Activated T-helper 9 cell treated with anti-CD3 and anti-CD28 coated beads, Interleukin-2, amount 50 U/mL, for 16 hours (primary cell): Measurements from ENCODE around the gene DGUOK.
A peak's percentile ranks its signal among the peaks of the same experiment; 100 is the strongest.
"Not testable (repeated sequence)": the region's sequence is repeated elsewhere in the genome, so short reads cannot be mapped to it uniquely, and the experiment has no call there.

ENCODE experiments used
- DNase-seq: peaks from one replicate; pipeline ENCODE4 v3.0.0-alpha.2; 2020; ENCODE audit warnings: low read depth

DGUOK gene

DNA sequence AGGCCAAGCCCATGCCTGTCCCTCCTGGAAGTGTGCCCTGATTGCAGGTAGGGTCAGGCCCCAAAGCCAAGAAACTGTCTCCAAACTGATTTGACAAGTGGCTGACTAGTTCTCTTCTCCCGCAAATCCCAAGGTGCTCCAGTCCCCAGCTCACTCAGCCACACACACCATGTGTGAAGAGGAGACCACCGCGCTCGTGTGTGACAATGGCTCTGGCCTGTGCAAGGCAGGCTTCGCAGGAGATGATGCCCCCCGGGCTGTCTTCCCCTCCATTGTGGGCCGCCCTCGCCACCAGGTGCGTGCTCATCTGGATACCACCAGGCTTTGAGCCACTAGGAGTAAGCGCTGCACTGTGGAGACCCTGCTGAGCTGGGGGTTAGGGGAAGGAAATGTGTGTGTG is 25.5 kb upstream of the DGUOK start:
- no peak for DNase-seq

DNA sequence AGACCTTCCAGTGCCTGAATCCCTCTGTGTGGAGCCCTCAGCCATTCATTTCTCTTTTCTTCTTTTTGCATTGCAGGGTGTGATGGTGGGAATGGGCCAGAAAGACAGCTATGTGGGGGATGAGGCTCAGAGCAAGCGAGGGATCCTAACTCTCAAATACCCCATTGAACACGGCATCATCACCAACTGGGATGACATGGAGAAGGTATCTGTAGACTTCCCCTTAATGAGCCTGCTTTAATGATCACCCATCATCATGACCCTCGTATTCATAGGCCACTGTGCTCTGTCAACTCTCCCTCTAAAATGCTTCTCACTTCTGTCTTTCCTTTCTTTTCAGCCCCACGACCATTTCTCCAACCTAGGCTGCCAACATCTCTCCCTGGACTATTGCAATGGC is 24.4 kb upstream of the DGUOK start:
- no peak for DNase-seq

DNA sequence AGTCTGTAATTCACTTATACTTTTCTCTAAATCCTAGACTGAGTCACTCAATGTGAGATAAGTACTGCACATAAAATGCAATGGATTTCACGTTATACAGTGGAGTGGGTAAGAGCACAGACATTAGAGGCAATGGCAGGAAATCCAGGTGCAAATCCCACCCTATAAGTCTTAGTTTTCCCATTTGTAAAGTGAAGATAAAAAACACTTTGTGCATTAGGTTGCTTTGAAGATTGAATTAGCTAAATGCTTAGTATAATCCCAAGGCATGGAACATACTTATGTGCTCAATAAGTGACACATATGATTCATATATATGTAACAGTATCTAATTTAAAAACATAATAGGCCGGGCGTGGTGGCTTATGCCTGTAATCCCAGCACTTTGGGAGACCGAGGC is 23.4 kb upstream of the DGUOK start:
- no peak for DNase-seq

DNA sequence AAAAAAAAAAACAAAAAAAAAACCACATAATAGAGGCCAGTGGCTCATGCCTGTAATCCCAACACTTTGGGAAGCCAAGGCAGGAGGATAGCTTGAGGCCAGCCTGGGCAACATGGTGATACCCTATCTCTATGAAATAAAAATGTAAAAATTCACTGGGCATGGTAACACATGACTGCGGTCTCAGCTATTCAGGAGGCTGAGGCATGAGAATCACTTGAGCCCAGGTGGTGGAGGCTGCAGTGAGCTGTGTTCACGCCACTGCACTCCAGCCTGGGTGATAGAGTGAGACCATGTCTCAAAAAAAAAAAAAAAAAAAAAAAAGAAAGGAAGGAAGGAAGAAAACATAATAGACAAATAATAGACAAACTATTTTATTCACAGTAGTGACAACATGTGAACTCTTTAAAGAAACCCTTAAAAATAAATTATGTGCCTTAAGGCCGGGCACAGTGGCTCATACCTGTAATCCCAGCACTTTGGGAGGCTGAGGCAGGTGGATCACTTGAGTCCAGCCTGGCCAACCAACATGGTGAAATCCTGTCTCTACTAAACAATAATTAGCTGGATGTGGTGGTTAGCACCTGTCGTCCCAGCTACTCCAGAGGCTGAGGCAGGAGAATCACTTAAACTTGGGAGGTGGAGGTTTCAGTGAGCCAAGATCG is 22.6 kb upstream of the DGUOK start:
- DNase-seq, result not testable (repeated sequence)

DNA sequence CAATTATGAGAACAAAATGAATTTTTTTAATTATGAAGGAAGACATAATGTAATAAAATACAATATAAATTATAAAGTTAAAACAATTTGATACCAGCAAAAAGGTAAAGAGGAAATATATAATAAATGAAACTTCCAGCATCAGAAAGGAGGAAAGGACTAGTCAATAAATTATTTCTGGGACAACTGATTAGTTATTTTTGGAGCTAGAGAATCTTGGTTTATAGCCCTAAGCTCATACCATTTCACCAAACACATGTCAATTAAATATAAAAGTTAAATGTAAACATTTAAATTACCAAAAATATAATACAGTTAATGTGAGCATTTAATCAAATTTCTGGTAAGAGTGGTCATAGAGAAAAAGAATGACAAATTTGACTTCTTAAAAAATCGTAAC is 21.7 kb upstream of the DGUOK start:
- no peak for DNase-seq

DNA sequence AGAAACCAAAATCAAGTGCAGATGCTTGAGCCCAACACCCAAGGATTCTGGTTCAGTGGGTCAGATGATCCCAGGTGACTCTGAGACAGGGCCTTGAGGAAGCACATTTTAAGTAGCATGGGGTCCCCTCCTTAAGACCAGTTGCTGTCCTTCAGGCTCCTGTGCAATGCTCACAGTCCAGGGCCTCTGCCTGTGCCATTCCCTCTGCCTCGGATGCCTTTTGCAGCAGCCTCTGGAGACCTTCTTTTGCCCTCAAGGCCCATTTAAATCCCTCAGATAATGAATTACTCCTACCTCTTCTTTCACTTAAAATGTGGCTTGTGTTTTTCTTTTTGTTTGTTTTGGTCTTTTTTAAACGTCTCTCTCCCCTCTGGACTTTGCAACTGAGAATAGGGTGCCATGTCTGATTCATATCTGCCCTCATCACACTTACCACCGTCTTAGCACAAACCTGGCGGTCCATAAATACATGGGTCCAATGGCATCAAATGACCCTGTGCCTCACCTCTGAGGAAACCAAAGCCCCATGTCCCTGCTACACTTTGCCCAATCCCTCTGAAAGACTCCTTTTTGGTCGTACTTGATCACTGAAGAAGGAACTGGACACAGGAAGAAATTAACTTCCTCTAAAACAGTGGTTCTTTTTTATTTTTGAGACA is 19.7 kb upstream of the DGUOK start:
- DNase-seq, result no peak

DNA sequence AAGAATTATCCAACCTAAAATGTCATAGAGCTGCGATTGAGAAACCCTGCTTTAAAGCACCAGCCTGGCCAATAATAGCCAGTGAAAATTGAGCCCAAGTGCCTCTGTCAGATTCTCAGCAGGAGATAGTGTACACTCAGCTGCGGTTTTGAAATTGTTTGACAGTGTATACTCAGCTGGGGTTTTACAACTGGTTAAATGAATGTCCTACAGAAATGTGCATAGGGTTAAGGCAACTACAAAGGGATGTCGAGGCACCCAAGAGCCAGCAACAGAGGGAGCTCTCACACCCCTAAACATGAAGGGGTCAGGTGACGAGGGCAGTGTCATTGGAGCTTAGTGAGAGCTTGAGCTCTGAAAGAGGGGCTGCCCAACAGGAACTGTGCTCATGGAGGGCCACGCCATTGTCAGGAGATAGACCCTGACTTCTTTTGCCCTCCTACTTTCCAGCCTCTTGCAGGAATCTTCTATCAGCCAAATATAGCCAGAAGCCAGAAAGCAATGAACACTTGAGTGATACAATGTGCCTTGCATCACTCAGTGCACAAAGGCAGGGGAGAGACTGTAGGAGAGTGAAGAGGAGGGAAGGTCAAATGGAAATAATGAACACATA is 18.7 kb upstream of the DGUOK start:
- DNase-seq, result peak; percentile 17

DNA sequence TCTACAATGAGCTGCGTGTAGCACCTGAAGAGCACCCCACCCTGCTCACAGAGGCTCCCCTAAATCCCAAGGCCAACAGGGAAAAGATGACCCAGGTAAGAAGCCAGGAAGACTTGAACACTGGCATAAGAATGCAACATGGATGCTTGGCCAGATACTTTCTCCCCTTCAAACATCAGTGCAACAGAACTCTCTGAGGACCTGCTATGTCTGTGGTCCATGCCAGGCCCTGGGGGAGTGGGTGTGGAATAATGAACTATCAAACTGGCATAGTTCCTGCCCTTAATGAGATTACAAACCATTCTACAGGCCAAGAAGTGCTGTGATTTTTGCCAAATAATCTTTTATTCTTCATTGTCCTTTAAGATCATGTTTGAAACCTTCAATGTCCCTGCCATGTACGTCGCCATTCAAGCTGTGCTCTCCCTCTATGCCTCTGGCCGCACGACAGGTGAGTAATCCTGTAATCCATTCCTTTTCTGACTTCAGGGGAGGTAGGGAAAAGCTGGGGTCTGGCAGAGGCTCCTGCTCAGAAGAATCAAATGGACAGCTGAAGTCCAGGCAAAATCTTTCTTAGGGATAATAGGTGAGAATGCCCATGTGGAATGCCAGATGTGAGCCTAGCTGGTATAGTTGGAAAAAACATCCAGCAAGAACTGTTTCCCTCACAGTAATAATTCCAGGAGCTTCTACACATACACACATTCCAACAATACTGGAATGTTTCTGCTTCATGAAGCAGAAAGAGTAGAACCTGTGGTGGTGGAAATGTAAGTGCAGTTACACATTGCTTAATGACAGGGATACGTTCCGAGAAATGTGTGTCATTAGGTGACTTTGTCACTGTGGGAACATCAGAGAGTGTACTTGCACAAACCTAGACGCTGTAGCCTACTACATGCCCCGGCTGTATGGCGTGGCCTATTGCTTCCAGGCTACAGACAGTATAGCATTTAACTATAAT is 17.7 kb upstream of the DGUOK start:
- no peak for DNase-seq

DNA sequence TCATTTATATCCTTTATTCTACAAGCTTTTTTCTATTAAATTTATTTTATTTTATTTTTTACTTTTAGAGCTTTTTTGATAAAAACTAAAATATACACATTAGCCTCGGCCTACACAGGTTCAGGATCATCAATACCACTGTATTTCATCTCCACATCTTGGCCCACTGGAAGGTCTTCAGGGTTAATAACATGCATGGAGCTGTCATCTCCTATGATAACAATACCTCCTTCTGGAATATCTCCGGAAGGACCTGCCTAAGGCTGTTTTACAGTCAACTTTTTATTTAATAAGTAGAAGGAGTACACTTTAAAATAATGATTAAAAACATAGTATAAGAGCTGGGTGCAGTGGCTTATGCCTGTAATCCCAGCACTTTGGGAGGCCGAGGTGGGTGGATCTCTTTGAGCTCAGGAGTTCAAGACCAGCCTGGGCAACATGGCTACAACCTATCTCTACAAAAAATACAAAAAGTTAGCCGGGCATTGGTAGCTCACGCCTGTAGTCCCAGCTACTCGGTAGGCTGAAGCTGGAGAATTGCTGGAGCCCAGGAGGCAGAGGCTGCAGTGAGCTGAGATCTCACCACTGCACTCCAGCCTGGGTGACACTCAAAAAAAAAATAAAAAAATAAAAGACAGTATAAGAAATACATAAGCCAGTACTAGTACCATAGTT is 15.7 kb upstream of the DGUOK start:
- no peak for DNase-seq

DNA sequence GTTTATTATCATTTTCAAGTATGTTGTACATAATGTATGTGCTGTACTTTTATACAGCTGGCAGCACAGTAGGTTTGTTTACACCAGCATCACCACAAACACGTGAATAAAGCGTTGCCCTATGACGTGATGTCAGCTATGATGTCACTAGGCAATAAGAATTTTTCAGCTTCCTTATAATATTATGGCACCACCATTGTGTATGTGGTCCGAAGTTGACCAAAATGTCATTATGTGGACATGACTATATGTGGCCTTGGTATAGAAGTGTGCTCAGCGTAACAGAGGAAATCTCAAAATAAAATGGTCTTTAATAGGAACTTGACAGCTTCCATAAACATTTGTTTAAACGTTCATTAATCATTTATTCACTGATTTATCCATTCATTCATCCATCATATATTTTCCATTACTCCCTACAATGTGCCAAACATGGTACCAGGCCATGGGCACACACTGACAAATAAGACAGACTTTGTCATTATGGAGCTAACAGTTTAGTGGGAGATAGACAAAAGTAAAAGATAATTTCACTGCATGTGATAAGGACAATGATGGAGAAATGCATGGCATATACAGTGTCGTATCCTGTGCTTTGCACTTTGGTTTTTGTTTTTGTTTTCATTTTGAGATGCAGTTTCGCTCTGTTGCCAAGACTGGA is 15.0 kb upstream of the DGUOK start:
- no peak for DNase-seq

DNA sequence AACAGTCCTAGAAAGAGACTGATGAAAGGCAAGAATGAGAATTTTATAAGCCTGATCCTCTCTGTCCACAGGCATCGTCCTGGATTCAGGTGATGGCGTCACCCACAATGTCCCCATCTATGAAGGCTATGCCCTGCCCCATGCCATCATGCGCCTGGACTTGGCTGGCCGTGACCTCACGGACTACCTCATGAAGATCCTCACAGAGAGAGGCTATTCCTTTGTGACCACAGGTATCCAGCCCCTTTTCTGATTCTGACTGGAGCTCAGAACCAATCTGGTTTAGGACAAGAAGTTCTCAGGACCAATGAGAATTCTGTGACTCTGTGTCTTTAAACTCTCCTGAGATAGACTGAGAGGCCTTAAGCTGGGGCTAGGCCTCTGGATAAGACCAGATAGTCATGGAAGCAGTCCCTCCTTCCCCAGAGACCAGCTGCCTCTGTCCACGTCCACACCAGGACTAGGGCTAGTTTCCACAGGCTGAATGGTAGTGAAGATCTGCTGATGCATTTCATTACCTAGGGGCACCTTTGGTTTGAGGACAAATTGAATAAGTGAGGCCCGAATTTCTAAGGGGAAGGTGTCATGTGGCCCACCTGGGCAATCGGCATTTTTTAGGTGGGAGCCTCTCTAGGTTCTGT is 13.1 kb upstream of the DGUOK start:
- no peak for DNase-seq

DNA sequence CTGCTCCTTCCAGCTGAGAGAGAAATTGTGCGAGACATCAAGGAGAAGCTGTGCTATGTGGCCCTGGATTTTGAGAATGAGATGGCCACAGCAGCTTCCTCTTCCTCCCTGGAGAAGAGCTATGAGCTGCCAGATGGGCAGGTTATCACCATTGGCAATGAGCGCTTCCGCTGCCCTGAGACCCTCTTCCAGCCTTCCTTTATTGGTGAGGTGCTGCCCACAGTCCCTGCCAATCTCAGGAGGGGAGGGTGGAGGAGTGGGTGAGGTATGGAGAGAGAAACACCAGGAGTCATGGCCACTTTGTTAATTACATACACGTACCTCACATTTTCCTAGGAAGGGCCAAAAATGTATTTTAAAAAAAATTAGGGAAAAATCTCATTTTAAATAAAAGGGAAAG is 12.0 kb upstream of the DGUOK start:
- no peak for DNase-seq

DNA sequence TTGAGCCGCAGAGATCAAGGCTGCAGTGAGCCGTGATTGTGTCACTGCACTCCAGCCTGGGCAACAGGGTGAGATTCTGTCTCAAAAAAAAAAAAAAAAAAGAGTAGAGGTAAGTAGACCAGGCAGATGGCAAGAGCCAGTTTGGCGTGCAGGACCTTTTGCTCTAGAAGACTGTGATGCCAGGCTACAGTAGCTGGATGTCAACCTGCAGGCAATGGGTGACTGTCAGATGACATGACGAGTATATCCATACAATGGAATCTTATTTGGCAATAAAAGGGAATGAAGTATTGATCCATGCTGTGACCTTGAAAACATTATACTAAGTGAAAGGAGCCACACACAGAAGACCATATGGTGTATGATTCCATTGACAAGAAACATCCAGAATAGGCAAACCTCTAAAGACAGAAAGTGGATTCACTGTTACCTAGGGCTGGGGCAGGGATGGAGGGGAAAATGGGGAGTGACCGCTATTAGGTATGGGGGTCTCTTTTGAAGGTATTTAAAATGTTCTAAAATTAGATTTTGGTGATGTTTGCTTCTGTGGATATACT is 11.2 kb upstream of the DGUOK start:
- no peak for DNase-seq

DNA sequence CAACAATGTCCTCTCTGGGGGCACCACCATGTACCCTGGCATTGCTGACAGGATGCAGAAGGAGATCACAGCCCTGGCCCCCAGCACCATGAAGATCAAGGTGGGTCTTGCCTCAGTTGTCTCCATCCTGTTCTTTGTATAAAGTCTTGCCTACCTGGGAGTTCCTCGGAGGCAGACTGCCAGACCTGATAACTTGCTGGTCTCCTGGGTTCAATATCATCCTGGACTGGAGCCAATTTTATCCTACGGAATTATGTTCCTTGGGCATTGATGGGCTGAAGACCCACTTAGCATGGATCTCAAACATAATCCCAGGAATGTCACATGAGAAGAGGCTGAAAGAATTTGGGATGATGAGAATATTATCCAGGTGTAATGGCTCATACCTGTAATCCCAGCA is 10.0 kb upstream of the DGUOK start:
- DNase-seq, result no peak

DNA sequence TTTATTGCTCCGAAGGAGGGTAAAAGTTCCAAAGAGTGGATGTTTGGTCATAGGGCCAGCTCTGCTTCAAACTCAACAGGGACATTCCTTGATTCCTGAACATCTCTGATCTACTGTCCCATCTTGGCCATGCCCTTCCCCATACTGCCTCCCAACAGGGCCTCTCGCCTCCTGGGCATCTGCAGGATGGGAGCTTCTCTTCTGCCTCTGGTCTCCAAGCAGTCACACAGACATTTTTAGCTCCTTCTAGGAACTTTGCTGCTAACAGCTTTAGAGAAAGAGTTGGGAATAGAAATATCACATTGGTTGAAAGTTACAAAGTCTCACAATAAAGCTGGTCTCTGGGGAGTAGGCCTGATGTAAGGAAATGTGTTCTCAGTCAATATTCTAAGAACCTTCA is 9.4 kb upstream of the DGUOK start:
- DNase-seq, result no peak

DNA sequence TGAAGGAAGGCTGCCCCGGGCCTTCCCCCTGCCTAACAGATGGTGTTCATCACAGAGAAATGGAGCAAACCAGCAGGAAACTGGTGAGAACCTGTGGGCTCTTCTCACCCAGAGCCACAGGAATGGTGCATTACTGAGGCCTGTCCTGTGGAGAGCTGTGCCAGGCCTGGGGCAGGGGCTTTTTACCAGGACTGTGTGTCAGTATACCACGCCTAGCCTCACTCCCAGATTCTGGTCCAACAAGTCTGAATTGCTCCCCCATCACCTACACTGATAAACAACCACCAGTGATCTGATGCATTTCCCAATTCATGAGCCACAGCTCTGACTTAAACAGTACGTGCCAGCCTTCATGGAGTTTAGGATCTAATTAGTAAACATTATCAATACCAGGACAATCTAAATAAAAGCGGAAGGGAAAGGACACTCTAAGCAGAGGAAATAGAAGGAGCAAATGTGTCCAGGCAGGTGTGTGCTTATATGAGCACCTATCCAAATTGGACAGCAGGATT is 8.9 kb upstream of the DGUOK start:
- no peak for DNase-seq

DNA sequence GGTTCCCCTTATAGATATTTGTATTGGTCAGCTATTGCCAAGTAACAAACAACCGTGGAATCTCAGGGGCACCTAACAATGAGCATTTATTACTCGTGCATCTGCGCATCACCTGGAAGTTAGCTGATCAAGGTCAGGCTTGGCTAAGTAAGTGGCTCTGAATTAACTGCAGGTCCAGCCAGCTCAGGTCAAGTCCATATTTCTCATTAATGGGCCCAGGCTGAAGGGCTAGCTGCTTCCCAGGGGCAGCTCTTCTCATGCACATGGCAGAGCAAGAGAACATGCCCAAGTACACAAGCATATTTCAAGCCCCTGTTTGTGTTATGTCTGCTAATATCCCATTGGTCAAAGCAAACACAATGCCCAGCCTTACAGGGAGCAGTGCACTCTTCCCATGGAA is 7.8 kb upstream of the DGUOK start:
- DNase-seq, result no peak

DNA sequence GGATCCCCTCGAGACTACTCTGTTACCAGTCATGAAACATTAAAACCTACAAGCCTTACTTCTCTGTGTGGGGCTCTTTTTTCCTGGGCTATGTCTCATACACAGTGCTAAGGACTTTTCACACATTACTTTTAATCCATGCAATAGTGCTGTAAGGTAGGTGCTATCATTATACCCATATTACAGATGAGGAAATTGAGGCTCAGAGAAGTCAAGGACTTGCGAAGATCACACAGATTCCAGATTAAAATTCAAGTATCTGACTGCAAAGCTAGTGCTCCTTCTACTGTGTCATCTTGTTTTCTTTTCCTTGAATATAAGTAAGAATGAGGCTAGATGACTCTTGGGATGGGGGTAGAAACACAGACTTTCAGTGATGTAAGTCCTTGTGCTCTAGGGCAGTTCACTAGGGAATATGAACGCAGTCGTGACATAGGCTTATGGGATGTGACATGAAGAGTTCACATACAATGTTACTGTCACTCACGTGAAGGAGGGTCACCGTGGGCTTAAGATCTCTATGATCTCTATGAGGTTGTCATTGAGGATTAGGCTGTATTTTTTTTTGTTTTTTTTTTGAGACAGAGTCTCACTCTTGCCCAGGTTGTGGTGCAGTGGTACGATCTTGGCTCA is 7.0 kb upstream of the DGUOK start:
- DNase-seq, result no peak

DNA sequence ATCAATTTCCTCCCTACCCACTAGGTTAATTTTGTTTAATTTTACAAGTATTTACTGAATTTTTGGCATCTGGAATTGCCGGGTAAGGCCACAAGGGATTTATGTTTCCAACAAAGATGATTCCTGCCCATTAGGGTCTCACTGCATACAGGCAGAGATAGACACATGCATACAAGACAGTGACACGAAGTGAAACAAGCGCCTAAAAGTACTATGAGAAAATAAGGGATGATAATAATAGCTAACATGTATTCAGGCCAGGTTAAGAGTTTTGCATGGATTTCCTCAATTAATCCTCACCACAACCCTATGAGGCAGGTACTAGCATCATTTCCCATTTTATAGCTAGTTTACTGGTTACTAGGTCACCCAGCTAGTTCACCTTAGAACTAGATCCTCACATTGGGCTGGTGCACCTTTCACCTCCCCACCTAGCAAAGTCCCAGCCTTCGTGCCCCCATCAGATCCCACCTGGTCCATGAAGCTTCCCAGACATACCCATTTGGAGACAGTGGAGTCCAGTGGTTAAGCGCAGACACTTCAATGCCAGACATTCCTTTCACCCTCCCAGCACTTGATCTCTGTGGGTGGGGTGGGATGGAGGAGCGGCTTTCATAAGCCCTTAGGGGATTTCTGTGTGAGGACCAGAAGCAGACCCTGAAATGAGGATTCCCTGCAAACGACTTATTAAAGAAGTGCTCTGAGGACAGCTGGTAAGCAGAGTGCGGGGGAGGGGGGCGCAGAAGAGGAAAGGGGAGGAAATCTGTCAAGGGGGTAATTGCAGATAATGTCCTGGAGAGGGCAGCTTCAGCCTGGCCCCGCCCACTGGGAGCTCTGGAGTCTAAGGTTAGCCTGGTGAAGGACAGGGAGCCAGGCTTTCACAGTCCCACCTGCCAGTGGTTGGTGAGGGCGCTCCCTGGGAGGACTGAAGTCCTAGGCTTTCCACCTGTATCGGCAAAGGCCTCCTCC is 5.8 kb upstream of the DGUOK start:
- DNase-seq, result peak; percentile 19
